Astrocyte of the hippocampus (primary cell): ENCODE measurements around the gene PRR32.
"Not testable (repeated sequence)": the region's sequence is repeated elsewhere in the genome, so short reads cannot be mapped to it uniquely, and the experiment has no call there.

Experiments used
- DNase-seq: peaks from one replicate; pipeline ENCODE4 v3.0.0; 2011; ENCODE audit warnings: low read depth, low spot score

Gene PRR32, protein sequence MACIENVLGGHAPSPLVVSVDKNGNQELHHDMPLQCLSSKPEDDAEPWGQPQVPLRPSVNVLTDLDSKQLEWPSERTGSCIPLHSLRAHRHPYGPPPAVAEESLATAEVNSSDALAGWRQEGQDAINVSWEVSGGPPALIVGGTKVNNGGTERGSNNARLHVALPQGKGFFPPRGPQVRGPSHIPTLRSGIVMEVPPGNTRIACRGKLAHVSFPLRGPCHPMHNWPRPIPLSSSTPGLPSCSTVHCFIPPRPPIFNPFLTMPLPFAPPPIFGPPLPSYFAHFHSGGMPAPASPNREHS

DNA sequence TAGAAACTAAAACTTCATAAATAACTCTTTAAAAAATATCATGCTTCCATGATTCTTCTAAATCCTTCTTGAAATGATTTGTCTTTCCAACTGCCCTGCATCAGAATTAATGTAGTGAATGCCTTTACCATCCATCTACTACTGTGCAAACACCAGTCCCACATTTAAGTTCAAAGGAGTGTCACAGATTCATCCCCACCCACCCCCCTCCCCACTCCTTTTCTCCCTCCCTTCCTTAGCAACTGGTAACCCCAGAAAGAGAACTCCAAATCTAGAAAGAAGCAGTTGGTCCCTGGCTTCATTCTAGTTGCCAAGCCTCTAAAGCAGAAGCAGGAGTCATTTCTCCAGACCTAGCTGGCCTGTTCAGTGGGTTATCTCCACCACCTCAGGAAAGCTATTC is at the start of gene PRR32:
Gene PRR32 (plus strand): TSS at position 301 of the 400 bp plus-strand sequence. CDS start 115 bp downstream, outside the sequence.
- no peak for DNase-seq

DNA sequence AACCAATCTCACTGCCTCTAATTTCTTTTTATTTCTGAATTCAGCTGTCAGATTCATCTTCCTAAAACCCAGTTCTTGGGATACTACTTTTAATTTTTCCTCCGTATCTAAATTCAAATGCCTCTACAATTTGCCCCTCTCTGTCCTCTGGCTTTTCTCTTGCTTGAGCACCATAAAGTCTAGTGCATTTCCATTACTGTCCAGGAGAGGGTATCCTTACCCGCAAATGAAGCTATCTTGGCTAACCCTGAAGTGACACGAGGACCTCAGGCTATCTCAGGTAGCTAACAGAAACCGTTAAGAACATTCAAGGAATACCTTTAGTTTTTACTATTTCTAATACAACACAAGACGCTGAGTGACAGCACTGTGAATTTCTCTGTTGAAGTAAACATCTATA is 49.4 kb upstream of the PRR32 start:
- peak; percentile 1 for DNase-seq

DNA sequence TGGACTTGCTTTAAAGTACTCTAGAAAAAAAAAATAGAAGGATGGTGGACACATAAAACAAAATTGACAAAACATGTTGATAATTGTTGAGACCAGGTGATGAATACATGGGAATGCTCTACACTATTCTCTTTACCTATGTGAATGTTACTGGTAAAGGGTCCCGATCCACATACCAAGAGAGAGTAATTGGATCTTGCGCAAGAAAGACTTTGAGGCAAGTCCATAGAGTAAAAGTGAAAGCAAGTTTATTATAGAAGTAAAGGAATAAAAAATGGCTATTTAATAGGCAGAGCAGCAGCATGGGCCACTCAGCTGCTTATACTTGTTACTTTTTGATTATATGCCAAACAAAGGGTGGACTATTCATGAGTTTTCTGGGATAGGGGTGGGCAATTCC is 34.0 kb upstream of the PRR32 start:
- DNase-seq: no peak

DNA sequence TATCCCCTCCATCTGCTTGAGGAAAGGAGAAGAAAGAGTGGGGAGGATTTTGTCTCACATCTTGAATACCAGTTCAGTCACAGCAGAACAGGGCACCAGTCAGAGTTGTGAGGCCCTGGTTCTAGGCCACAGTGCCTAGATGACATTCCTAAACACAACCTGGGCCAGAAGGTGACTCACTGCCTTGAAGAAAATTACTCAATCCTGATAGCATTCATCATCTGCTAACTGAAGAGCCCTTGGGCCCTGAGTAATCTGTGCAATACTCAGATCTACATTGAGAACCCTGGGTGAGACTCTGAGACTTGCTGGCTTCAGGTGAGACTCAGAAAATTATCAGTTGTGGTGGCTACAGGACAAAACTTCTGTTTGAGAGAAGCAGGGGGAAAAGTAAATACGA is 20.5 kb upstream of the PRR32 start:
- DNase-seq: no peak

DNA sequence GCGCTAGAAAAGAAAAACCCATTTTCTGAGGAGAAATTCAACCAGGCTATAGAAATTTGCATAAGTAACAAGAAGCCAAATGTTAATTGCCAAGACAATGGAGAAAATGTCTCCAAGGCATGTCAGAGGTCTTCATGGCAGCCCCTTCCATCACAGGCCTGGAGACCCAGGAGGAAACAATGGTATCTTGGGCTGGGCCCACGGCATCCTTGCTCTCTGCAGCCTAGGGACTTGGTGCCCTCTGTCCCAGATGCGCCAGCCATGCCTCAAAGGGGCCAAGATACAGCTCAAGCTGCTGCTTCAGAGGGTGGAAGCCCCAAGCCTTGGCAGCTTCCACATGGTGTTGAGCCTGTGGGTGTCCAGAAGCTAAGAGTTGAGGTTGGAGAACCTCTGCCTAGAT is 12.7 kb upstream of the PRR32 start:
- DNase-seq: not testable (repeated sequence)

DNA sequence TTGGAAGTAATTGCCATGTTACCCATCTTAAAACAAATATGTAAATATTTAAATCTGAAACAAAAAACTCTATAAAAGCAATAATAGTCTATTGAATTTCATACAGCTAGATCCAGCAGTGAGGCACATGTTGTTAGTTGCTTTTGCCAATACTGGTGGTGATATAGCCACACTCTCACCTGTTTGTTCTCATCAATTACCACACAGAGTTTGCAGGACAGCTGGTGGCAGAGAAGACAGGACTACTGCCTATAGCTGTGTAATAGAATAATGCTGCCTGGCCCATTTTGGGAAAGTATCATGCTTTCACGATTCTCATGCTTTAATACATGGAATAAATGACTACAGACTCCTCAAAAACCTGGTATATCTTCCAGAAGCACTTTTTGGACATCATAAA is 3.7 kb upstream of the PRR32 start:
- no peak for DNase-seq

DNA sequence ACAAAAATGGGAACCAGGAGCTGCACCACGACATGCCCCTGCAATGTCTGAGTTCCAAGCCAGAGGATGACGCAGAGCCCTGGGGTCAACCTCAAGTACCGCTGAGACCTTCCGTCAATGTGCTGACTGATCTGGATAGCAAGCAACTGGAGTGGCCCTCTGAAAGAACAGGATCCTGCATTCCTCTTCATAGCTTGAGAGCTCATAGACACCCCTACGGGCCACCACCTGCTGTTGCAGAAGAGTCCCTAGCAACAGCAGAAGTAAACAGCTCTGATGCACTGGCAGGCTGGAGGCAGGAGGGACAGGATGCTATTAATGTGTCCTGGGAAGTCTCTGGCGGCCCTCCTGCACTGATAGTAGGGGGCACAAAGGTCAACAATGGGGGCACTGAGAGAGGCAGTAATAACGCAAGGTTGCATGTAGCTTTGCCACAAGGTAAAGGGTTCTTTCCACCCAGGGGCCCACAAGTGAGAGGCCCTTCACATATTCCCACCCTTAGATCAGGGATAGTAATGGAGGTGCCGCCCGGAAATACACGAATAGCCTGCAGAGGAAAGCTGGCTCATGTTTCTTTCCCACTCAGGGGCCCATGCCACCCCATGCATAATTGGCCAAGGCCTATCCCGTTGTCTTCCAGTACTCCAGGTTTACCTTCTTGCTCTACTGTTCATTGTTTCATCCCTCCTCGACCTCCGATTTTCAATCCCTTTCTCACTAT is 1.3 kb downstream of the PRR32 start:
- no peak for DNase-seq

DNA sequence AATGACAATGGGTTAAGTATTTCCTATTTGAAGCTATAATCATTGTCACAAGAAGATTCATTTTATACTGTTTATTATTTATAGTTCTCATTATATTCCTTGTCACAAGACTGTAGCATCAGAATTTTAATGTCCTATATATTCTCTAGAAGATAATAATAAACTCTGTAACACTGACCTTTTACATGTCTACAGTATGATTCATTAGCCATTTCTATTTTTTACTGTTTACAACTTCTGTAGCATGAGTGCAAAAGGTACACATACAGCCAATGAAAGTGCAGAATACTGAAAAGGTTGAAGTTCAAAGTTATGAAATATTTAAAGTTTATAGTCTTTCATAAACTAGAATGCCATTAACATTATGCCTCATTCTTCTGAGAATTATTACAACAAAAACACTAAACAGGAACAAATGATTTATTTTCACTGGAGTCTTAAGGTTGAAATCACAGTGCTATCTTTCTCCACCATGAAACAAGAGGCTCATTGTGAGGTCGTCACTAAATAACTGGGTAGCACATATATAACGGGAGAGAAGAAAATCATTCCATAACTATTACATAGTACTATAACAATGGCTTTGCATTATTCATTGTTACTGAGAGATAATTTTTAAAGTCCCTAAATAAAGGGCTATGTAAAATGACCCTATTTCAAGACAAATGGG is 4.9 kb downstream of the PRR32 start:
- DNase-seq: no peak

DNA sequence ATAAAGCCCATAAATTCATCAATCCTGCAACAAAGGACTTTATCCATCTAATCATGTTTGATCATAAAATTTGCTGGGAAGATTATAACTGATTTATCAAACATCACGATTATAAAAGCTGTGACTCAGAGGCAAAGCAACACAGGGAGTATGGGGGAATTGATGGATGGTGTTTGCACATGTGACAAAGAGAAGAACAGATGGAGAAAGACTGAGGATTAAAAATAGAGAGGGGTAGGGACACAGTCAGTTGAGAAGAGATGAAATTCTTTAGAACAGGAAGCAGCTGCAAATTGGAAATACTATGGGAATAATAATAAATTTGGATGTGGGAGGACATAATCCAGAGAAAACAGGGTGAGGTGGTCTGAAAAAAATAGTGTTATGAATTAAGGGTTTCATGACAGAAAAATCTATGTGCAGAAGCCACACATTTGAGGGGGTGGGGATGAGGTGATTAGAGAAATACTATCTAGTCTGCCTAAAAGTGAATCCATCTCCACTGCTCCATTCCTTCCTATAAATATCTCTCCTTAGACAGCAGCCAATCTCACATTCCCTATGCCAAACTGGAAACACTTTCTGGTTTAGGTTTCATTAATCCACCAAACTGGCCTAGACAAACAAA is 6.2 kb downstream of the PRR32 start:
- DNase-seq: no peak

DNA sequence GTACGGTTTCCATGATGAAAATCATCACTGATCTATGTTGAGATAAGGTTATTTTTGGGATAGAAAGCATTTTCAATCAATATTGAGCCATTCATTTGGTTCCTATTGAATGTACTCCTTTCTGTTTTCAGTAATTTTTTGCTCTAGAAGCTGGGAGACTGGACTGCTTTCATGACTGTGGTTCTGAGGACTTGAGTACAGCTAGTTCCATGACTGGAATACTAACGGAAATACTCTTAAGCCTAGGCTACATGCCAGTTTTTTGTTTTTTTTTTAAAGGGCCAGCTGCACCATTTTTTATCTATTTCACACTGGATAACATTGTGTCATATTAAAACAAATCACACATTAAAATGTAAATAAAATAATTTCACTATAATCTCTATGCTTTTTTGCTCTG is 16.7 kb downstream of the PRR32 start:
- DNase-seq: peak; percentile 0

DNA sequence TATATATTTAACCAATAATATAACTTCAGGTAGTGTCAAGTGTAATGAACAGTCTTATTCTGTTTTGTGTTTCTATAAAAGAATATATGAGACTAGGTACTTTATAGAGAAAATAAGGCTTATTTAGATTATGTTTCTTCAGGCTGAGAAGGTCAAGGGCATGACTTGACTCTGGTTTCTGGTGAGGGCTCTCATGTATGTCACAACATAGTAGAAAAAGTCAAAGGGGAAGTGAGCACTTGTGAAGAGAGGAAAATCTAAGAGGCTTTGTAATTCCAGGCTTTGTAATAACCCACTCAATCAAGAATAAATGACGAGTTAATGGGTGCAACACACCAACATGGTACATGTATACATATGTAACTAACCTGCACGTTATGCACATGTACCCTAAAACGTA is 27.6 kb downstream of the PRR32 start:
- no peak for DNase-seq

DNA sequence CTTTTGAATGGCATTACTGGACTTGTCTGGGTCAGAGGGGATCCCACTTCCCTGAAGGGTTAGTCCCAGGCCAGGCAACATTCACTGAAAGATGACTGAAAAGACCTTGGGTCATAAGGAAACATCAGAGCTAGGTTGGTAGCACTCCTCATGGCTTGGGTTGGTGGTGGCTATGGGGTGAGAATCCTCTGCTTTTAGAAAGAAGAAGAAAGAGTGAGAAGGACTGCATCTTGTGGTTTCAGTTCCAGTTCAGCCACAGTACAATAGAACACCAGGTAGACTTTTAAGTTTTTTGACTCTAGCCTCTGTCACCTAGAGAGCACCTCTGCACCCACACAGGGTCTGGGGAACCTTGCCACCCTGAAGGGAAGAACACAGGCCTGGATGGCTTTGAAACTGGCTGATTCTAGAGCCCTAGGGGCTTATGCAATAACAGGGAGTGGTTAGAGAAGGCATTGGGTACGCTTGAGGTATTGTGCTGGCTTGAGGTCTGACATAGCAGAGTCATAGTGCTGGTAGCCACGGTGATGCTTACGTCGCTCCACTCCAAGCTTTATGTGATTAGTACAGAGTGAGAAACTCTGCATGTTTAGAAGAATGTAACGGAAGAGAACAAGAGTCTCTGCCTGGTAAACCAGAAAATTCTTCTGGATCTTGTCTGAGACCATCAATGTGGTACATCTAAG is 36.5 kb downstream of the PRR32 start:
- DNase-seq: no peak
